HG03469 (cell line): ENCODE data around the gene FYB1.
"Not testable (repeated sequence)": the region's sequence is repeated elsewhere in the genome, so short reads cannot be mapped to it uniquely, and the experiment has no call there.

ENCODE experiments used
- ATAC-seq: cut with Tn5 transposase; IDR thresholded peaks from one replicate; pipeline ENCODE4 v1.9.1; 2021; ENCODE audit warnings: mild to moderate bottlenecking, moderate library complexity, moderate number of reproducible peaks; ENCODE audit not compliant: unreplicated experiment

FYB1 gene

DNA sequence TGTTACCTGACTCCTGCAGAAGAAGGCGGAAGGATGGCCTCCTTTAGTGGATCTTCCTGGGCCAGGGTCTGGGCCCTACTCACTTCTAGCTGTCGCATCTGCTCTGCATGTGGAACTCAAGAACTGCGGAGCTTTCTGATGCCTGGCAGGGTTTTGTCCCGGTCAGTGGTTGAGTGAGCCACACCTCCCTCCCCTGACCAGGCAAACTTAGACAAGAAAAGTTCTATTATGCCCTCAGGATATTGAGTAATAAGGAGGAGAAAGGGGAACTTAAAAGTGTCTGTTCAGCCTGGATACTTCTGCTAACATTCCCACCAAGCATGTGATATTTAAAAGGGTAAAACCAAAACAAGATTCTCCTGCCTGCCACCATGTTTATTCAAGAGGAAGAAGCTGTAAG is at the start of gene FYB1:
Gene FYB1 (minus strand): TSS at position 127 of the 400 bp plus-strand sequence. CDS start 16,603 bp downstream, outside the sequence.
- ATAC-seq: no peak

GRCh38 chr5:39267186-39267585 is 47.8 kb upstream of the FYB1 start:
- ATAC-seq: no peak

GRCh38 chr5:39266442-39266841 is 47.1 kb upstream of the FYB1 start:
- ATAC-seq: no peak

GRCh38 chr5:39264528-39264927 is 45.2 kb upstream of the FYB1 start:
- ATAC-seq: peak; percentile 85

- no peak for ATAC-seq
These were observed 43.6 kb upstream of the FYB1 start for GRCh38 chr5:39262981-39263380.

DNA sequence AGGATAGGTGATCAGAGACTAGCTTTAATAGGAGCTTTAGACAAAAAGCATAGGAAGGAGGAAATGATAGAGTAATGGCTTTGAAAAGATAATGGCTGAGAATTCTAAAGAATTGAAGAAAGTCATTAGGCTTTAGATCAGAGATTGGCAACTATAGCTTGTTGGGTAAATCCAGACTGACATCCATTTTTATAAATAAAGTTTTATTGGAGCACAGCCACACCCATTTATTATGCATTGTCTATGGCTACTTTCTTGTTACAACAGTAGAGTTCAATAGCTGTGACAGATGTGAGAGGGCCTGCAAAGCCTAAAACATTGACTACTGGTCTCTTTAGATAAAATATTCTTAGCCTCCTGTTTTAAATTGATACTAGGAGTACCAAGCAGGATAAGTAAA is 40.7 kb upstream of the FYB1 start:
- no peak for ATAC-seq

DNA sequence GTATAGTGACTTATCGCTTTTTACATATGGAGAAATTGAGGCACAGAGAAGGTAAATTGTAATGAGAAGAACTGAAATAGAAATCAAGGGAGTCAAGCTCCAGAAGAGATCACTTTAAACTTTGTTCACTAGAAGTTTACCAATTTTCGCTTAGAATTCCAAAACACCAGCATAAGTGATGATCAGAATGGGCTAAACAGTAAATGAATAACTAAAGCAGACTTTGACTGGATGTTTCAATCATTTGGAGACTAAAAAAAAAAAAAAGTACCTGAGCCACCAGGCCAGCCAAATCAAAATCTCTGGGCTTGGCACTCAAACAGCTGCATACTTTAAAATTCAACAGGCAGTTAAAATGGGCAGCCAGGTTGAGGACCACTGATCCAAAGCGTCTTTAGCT is 38.2 kb upstream of the FYB1 start:
- ATAC-seq: no peak

GRCh38 chr5:39256477-39257235 is 37.3 kb upstream of the FYB1 start:
- ATAC-seq: no peak

GRCh38 chr5:39255406-39255805 is 36.0 kb upstream of the FYB1 start:
- ATAC-seq: no peak

DNA sequence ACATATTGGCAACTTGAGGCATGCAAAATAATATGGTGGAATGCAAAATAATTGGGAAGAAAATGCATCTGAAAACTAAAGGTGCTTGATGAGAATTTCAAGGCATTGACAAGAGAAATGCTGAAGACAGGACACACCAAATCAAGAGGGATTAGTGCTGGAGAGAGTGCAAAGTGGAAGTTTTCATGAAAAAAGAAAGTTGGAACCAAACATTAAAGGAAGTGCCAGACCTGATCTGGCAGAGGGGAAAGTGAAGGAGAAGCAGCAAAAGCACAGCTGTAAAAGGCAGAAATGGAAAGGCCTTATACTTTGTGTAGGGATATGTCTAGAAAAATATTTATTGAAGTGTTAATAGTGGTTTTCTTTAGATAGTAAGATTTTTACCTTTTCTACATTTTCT is 35.3 kb upstream of the FYB1 start:
- ATAC-seq: no peak

DNA sequence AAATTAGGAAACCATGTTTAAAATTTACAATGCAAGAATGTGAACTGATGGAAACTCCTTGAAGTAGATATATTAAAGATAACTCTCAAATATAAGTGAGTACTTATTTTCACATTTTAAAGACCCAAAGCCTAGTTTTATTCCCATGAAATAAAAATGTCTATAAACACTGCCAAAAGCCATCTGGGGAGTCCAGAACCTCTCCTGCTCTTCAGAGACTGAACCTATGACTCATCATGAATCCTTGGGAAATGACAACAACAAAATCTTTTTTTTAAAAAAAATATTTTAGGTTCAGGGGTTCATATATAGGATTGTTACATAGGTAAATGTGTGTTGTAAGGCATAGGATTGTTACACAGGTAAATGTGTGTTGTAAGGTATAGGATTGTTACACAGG is 33.8 kb upstream of the FYB1 start:
- no peak for ATAC-seq

DNA sequence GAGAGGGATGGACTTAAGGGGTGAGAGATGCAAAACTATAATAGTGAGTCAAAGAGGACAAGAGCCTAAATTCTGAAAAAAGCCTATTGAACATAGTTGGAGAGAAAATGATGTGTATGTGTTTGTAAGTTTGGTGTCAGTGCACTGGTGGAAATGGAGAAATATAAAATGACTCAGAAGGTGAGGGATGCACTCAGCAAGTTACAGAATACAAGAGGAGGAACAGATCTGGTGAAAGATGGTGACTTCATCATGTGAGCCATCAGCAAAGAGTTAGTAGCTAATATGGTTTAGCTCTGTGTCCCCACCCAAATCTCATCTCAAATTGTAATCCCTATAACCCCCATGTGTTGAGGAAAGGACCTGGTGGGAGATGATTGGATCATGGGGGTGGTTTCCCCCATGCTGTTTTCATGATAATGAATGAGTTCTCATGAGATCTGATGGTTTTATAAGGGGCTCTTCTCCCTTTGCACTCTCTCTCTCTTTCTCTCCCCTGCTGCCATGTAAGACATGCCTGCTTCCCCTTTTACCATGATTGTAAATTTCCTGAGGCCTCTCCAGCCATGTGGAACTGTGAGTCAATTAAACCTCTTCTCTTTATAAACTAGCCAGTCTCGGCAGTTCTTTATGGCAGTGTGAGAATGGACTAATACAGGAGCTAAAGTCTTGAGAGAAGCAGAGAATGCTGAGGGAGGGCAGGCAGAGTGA is 30.4 kb upstream of the FYB1 start:
- ATAC-seq: no peak

- no peak for ATAC-seq
These were observed 29.7 kb upstream of the FYB1 start for GRCh38 chr5:39249069-39249468.

DNA sequence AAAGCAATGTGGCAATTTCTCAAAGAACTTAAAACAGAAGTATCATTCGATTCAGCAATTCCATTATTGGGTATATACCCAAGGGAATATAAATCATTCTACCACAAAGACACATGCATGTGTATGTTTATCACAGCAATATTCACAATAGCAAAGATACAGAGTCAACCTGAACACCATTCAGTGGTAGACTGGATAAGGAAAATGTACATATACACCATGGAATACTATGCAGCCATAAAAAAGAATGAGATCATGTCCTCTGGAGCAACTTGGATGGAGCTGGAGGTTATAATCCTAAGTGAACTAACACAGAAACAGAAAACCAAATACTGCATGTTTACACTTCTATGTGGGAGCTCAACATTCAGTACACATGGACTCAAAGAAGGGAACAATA is 21.4 kb upstream of the FYB1 start:
- no peak for ATAC-seq

GRCh38 chr5:39238366-39239105 is 19.2 kb upstream of the FYB1 start:
- ATAC-seq: no peak

DNA sequence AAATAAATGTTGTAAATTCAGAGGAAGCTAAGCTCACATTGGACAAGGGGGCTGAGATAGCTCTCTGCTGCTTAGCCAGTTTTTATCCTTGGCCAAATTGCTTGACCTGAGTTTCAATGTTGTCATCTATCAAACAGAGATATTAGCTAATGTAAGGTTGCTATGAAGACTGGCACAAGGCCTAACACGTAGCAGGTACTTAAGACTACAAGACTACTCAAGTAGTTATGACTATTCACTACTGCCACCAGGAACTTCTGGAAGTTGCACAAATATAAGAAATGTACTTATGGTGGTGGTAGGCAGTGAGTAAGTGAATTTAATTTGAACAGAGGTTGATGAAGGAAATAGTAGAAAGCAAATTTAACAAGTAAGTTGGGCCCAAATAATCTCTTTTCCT is 17.4 kb upstream of the FYB1 start:
- no peak for ATAC-seq

DNA sequence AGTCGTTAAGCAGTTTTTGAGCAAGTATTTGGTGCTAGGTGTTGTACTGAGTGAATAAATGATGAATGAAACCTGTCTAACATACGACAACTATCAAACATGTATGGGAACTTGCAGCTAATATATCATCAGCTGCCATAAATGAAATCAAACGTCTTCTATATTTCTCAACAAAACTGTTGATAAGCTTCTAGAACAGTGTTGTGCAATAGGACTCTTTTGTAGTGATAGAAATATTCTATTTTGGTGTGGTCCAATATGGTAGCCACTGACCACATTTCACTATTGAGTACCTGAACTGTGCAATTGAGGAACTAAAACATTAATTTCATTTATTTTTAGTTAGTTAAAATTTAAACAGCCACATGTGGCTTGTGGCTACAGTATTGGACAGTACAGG is 16.3 kb upstream of the FYB1 start:
- ATAC-seq: no peak

DNA sequence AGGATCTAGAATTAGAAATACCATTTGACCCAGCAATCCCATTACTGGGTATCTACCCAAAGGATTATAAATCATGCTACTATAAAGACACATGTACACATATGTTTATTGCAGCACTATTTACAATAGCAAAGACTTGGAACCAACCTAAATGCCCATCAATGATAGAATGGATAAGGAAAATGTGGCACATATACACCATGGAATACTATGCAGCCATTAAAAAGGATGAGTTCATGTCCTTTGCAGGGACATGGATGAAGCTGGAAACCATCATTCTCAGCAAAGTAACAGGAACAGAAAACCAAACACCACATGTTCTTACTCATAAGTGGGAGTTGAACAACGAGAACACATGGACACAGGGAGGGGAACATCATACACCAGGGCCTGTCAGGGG is 15.1 kb upstream of the FYB1 start:
- ATAC-seq: not testable (repeated sequence)

DNA sequence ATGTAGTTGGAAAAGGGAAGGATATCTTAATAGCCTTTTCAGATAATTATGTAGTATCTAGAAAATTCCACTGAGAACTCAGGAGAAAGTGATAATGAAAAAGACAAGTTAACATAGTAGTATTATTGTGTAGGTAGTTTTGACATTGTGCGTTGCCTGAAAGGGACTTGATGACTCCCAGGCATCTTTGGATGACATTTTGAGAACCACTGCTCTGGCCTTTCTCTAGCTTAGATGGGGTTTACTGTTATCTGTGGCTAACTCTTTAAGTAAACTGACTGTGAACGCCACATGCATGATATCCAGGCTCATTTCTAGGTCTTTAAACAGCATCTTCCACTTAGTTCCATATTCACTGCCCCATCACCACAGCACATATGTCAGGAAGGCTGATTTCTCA is 14.4 kb upstream of the FYB1 start:
- ATAC-seq: no peak

DNA sequence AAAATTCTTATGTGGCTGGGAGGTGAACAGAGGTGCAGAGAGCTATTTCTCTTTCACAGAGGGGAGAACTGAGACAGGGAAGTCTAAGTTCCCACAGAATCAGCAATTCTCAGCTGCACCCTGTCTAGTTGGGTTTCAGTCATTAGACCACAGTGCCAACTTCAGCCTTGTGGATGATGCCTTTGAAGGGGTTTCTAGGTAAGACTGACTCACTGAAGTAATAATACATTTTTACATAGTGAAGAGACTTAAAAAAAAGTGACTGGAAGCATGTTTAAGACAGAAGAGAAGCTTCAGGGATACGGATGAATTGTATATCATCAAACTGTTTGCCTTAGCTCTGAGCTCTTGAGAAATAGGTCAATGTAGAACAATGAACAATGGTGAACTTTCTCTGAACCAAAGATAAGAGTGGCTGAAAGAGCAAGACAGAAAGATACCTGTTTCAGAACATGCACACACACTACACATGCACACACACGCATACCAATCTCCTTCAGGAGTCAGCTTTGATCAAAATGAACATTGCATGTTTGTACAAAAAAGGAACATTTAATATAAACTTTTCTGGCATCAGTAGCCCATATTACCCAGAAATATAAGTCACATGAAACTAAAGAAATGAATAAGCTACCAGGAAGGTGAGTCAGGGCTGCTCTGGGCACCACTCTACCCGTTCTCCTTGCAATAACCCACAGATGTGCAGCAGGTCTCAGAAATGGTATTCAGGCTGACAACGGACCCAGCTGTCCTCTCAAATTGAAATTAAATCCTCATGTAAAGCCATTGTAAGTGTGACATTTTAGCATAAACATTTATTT is 12.6 kb upstream of the FYB1 start:
- no peak for ATAC-seq

- ATAC-seq: no peak
These were observed 9.2 kb upstream of the FYB1 start for GRCh38 chr5:39228596-39228995.
